GM12878 (cell line): ENCODE results near the gene NPAS2. TPM values are rescaled to one million over a fixed set of nuclear protein-coding genes. Genes with fewer than 3 reads are reported as not detected.

Experiments
- ATAC-seq: fragments of 200-7000 bp; cut with Tn5 transposase; 3 replicates; pipeline ENCODE4 v1.9.1; 2020; ENCODE audit warnings: mild to moderate bottlenecking, moderate library complexity
- BruUV-seq: library from RNA; stranded (reverse); fragments of 400-500 nt; replicated peaks from 2 replicates; lab custom pipeline; 2021; lab: Mats Ljungman, UMichigan
- CTCF ChIA-PET: fragments of 300-600 bp; sonication (Branson Sonifier 250); formaldehyde crosslinking; extraction: SDS; loops from one replicate; lab custom pipeline; 2021; ENCODE audit warnings: inconsistent platforms; lab: Yijun Ruan, JAX
- POLR2A ChIA-PET: fragments of 350-600 bp; formaldehyde crosslinking; extraction: SDS; loops from one replicate; lab custom pipeline; 2021; ENCODE audit warnings: inconsistent platforms; lab: Charles Lee
- RAD21 ChIA-PET: fragments of 300-600 bp; sonication (Branson Sonifier 250); formaldehyde crosslinking; loops from one replicate; lab custom pipeline; 2023; ENCODE audit warnings: antibody characterized with exemption; ENCODE audit not compliant: unreplicated experiment; lab: Charles Lee
- SMC1A ChIA-PET: fragments of 300-600 bp; sonication (Branson Sonifier 250); formaldehyde crosslinking; loops from one replicate; lab custom pipeline; 2023; ENCODE audit not compliant: unreplicated experiment, uncharacterized antibody; lab: Charles Lee
- DNase-seq: peaks from one replicate; pipeline ENCODE4 v3.0.0-alpha.2; 2011; ENCODE audit warnings: low read depth, low spot score
- FAIRE-seq: peaks from 3 replicates; lab custom pipeline; 2011; peaks lifted over from hg19 to GRCh38; lab: Jason Lieb, UNC
- H2AFZ ChIP-seq: 2 replicates; pipeline ENCODE4 v1.6.0; 2011; ENCODE audit warnings: low read depth, low read length, control low read depth; ENCODE audit not compliant: control insufficient read depth
- H3K27ac ChIP-seq: 2 replicates; pipeline ENCODE4 v1.5.1; 2011; ENCODE audit warnings: control low read depth; ENCODE audit not compliant: control insufficient read depth, insufficient read depth
- H3K27me3 ChIP-seq, 2 experiments: replicated peaks in 1 of 2; 2 replicates each; pipeline versions ENCODE4 v1.6.0 to v1.6.1; 2011; ENCODE audit warnings: low read length in 1 of 2; ENCODE audit not compliant: control insufficient read depth in 2 of 2, insufficient read depth in 2 of 2
- H3K36me3 ChIP-seq, 2 experiments: 2 replicates each; pipeline ENCODE4 v1.5.1; 2011; ENCODE audit warnings: low read length in 1 of 2; ENCODE audit not compliant: control insufficient read depth in 2 of 2, insufficient read depth in 2 of 2
- H3K4me1 ChIP-seq: 2 replicates; pipeline ENCODE4 v1.6.1; 2011; ENCODE audit warnings: mild to moderate bottlenecking, low read length, moderate library complexity, mixed read lengths; ENCODE audit not compliant: control insufficient read depth, insufficient read depth
- H3K4me2 ChIP-seq: 2 replicates; pipeline ENCODE4 v1.6.0; 2011; ENCODE audit warnings: control low read depth; ENCODE audit not compliant: control insufficient read depth, insufficient read depth
- H3K4me3 ChIP-seq: fragments of 200-600 bp; sonication (generic); 2 replicates; pipeline ENCODE4 v1.5.1; 2016
- H3K79me2 ChIP-seq: 2 replicates; pipeline ENCODE4 v1.6.0; 2011; ENCODE audit warnings: low read length; ENCODE audit not compliant: control insufficient read depth, insufficient read depth
- H3K9ac ChIP-seq: 2 replicates; pipeline ENCODE4 v1.8.0; 2011; ENCODE audit warnings: low read length, control low read depth, mixed read lengths; ENCODE audit not compliant: control insufficient read depth, insufficient read depth
- H3K9me3 ChIP-seq: replicated peaks from 3 replicates; pipeline ENCODE4 v1.5.1; 2011; ENCODE audit warnings: mild to moderate bottlenecking, low read length; ENCODE audit not compliant: control insufficient read depth, insufficient read depth
- H4K20me1 ChIP-seq: 2 replicates; pipeline ENCODE4 v1.6.0; 2011; ENCODE audit not compliant: control insufficient read depth, insufficient read depth
- CBX3 ChIP-seq: fragments of 200-600 bp; sonication (generic); IDR thresholded peaks from 2 replicates; pipeline ENCODE4 v1.6.1; 2016; ENCODE audit warnings: low read depth, borderline replicate concordance
- CHD4 ChIP-seq: fragments of 200-600 bp; sonication (generic); IDR thresholded peaks from 2 replicates; pipeline ENCODE4 v1.6.1; 2016; ENCODE audit warnings: mild to moderate bottlenecking
- CREM ChIP-seq: IDR thresholded peaks from 2 replicates; pipeline ENCODE4 v1.6.1; 2014; ENCODE audit warnings: antibody characterized with exemption, low read depth
- EZH2 ChIP-seq: IDR thresholded peaks from 2 replicates; pipeline ENCODE4 v1.6.1; 2012; ENCODE audit warnings: low read depth, mild to moderate bottlenecking, control low read depth, inconsistent platforms, low read length, borderline replicate concordance; ENCODE audit not compliant: control insufficient read depth
- NFIC ChIP-seq: IDR thresholded peaks from 2 replicates; pipeline ENCODE4 v1.6.1; 2012; ENCODE audit warnings: low read depth, mild to moderate bottlenecking, inconsistent platforms, low read length, moderate library complexity
- RELA ChIP-seq: fragments of 450-650 bp; IDR thresholded peaks from 2 replicates; pipeline ENCODE4 v1.8.0; 2014; ENCODE audit warnings: borderline replicate concordance; ENCODE audit not compliant: partially characterized antibody
- TCF3 ChIP-seq: IDR thresholded peaks from 2 replicates; pipeline ENCODE4 v1.6.1; 2012; ENCODE audit warnings: low read depth, mild to moderate bottlenecking, low read length, borderline replicate concordance; ENCODE audit not compliant: insufficient read depth
- ZBED1 ChIP-seq: IDR thresholded peaks from 2 replicates; pipeline ENCODE4 v1.6.1; 2016; ENCODE audit warnings: borderline replicate concordance
- ZNF384 ChIP-seq: IDR thresholded peaks from 2 replicates; pipeline ENCODE4 v1.6.1; 2012; ENCODE audit warnings: low read depth, mild to moderate bottlenecking, low read length, improper control_type of control experiment, borderline replicate concordance
- WGBS: methylation state at CpG from one replicate; pipeline ENCODE4 v1.1.6; 2016; ENCODE audit warnings: low lambda C conversion rate; ENCODE audit not compliant: insufficient replicate concordance, insufficient coverage; ENCODE audit errors: missing lambda C conversion rate; 5-methylcytosine and 5-hydroxymethylcytosine counted together
- in situ Hi-C: fragments of 300-500 bp; cut with MboI; formaldehyde crosslinking; loops from 9 replicates; pipeline ENCODE4 v1.14.3; 2018; ENCODE audit warnings: mixed read lengths
- intact Hi-C: fragments of 100-400 bp; cut with micrococcal nuclease; formaldehyde crosslinking; loops from one replicate; pipeline ENCODE4 v1.14.2; 2022; ENCODE audit not compliant: unreplicated experiment
- polyA plus RNA-seq, 11 experiments: library from polyadenylated mRNA; depleted of rRNA in 4 of 11; unstranded in 6 of 11; stranded (reverse) in 5 of 11; fragments of >200 nt; fragmentation: Nextera tagmentation in 4 of 11; fragmentation: Illumina TruSeq in 1 of 11; extraction: Ambion mirVana in 4 of 11; extraction: Trizol in 1 of 11; gene quantifications; 1 replicate in 1 of 11; 2 replicates in 10 of 11; pipeline versions ENCODE4 v1.2.1 to v1.2.3, GENCODE V29; 2011 to 2016; ENCODE audit warnings: inconsistent platforms in 2 of 11, missing spikeins in 2 of 11, low read depth in 1 of 11
- total RNA-seq, 4 experiments: library from RNA; depleted of rRNA in 3 of 4; stranded (reverse); fragments of >200 nt in 3 of 4; fragmentation: Illumina TruSeq in 1 of 4; extraction: Trizol in 1 of 4; gene quantifications; 2 replicates each; pipeline versions ENCODE4 v1.2.1 to v1.2.3, GENCODE V29; 2013 to 2021
- TF ChIP-seq, protein P1 (sequence below): fragments of 450-650 bp; IDR thresholded peaks from 2 replicates; pipeline ENCODE4 v1.6.1; 2017; ENCODE audit warnings: borderline replicate concordance
- TF ChIP-seq, protein P2 (sequence below): fragments of 450-650 bp; conservative IDR thresholded peaks from 2 replicates; pipeline ENCODE4 v1.6.1; 2017; ENCODE audit warnings: mild to moderate bottlenecking, moderate library complexity

NPAS2 gene
- total and polyA plus RNA-seq, 10 of the 15 experiments (the other 5 are each of a cell fraction or from before 2014, with no cell fraction given): 0.08 TPM; not detected in 9

DNA sequence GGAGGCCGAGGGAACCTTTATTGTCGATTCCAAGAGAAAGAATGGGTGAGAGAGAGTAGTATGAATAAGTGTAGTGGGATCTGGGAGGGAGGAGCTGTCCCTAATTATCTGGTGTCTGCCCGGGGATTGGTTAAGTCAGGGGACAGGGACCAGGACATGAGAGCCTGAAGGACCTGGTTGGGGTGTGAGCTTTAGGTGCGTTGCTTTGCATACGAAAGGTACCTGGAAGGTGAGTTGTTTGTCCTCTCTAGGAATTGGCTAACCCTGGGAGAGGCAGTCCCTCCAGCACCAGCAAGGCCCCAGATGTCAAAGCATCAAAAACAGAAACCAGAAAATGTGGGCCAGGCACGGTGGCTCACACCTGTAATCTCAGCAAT is 134.1 kb downstream of the NPAS2 start:
- SMC1A ChIA-PET: no interaction called here
- DNase-seq (no peak), ATAC-seq (no peak)
- in situ Hi-C loops: no loop called here
- Histone ChIP-seq H3K9ac (no peak overlapping the region), H3K4me2 (no peak overlapping the region), H2AFZ (no peak overlapping the region), H3K9me3 (no peaks in the 10 kb centered on the region), H3K36me3 (no peaks in the 10 kb centered on the region), H4K20me1 (no peaks in the 10 kb centered on the region)
- intact Hi-C loops: no loop called here
- RAD21 ChIA-PET: no interaction called here
- CTCF ChIA-PET: interaction anchor here (0.7 kb wide), 1 partner anchor 48 kb away, joined by 4 read pairs; no protein-coding TSS in a partner anchor
- POLR2A ChIA-PET: no interaction called here
- TF ChIP-seq CBX3 (no peak), NFIC (no peak), TCF3 (no peak), ZNF384 (no peak), ZBED1 (no peak), CREM (no peak), RELA (no peak), CHD4 (no peak), EZH2 (no peak)
- TF ChIP-seq, protein P1, sequence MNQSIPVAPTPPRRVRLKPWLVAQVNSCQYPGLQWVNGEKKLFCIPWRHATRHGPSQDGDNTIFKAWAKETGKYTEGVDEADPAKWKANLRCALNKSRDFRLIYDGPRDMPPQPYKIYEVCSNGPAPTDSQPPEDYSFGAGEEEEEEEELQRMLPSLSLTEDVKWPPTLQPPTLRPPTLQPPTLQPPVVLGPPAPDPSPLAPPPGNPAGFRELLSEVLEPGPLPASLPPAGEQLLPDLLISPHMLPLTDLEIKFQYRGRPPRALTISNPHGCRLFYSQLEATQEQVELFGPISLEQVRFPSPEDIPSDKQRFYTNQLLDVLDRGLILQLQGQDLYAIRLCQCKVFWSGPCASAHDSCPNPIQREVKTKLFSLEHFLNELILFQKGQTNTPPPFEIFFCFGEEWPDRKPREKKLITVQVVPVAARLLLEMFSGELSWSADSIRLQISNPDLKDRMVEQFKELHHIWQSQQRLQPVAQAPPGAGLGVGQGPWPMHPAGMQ: no peak
- TF ChIP-seq, protein P2, sequence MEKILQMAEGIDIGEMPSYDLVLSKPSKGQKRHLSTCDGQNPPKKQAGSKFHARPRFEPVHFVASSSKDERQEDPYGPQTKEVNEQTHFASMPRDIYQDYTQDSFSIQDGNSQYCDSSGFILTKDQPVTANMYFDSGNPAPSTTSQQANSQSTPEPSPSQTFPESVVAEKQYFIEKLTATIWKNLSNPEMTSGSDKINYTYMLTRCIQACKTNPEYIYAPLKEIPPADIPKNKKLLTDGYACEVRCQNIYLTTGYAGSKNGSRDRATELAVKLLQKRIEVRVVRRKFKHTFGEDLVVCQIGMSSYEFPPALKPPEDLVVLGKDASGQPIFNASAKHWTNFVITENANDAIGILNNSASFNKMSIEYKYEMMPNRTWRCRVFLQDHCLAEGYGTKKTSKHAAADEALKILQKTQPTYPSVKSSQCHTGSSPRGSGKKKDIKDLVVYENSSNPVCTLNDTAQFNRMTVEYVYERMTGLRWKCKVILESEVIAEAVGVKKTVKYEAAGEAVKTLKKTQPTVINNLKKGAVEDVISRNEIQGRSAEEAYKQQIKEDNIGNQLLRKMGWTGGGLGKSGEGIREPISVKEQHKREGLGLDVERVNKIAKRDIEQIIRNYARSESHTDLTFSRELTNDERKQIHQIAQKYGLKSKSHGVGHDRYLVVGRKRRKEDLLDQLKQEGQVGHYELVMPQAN: no peak
- TF ChIP-seq, all 136 proteins: peak for 0
- Histone ChIP-seq H3K4me3 (no peak overlapping the region), H3K27me3 (peaks cover 0 to 3% of the 10 kb centered on the region in 2 experiments; a peak in 1 of 4 replicates), H3K4me1 (no peaks in the 10 kb centered on the region; the same call in 1 of the 2 replicates), H3K79me2 (no peaks in the 10 kb centered on the region), H3K27ac (no peak overlapping the region)
- no peak for FAIRE-seq
- WGBS: 48% methylated on average over 6 of the region's 6 CpGs
- BruUV-seq: no TSS peak
